ENCODE results near the gene CREB3L1.

The CREB3L1 gene

GRCh38 chr11:46330154-46330553 lies 52.7 kb downstream of the CREB3L1 start:
- DNase-seq: no peak

GRCh38 chr11:46330563-46331281 lies 53.3 kb downstream of the CREB3L1 start:
- DNase-seq: peak; percentile 61

- DNase-seq: no peak
Observed at GRCh38 chr11:46331282-46331984, 54.0 kb downstream of the CREB3L1 start.

- no peak for DNase-seq
Observed at GRCh38 chr11:46332093-46332567, 54.7 kb downstream of the CREB3L1 start.

- DNase-seq: no peak
Observed at GRCh38 chr11:46332568-46333393, 55.3 kb downstream of the CREB3L1 start.

GRCh38 chr11:46333394-46333947 lies 56.0 kb downstream of the CREB3L1 start:
- no peak for DNase-seq

GRCh38 chr11:46334211-46334610 lies 56.7 kb downstream of the CREB3L1 start:
- DNase-seq: no peak

- no peak for DNase-seq
Observed at GRCh38 chr11:46335271-46335670, 57.8 kb downstream of the CREB3L1 start.

GRCh38 chr11:46335890-46336562 lies 58.6 kb downstream of the CREB3L1 start:
- no peak for DNase-seq

GRCh38 chr11:46336563-46337180 lies 59.2 kb downstream of the CREB3L1 start:
- no peak for DNase-seq

GRCh38 chr11:46337626-46338345 lies 60.3 kb downstream of the CREB3L1 start:
- no peak for DNase-seq

- no peak for DNase-seq
Observed at GRCh38 chr11:46338636-46338987, 61.1 kb downstream of the CREB3L1 start.

- peak; percentile 34 for DNase-seq
Observed at GRCh38 chr11:46338988-46339666, 61.7 kb downstream of the CREB3L1 start.

GRCh38 chr11:46339816-46340215 lies 62.4 kb downstream of the CREB3L1 start:
- DNase-seq: peak; percentile 22

- DNase-seq: no peak
Observed at GRCh38 chr11:46341454-46341853, 64.0 kb downstream of the CREB3L1 start.

- peak; percentile 80 for DNase-seq
Observed at GRCh38 chr11:46342239-46342638, 64.8 kb downstream of the CREB3L1 start.

- no peak for DNase-seq
Observed at GRCh38 chr11:46343520-46343919, 66.1 kb downstream of the CREB3L1 start.

- DNase-seq: peak; percentile 66
Observed at GRCh38 chr11:46345131-46345597, 67.7 kb downstream of the CREB3L1 start.

- peak; percentile 19 for DNase-seq
Observed at GRCh38 chr11:46345881-46346484, 68.5 kb downstream of the CREB3L1 start.

Data from femur (tissue), 1 donor.